ENCODE results near the gene C3orf33. TPM values are rescaled to one million over a fixed set of nuclear protein-coding genes. Genes with fewer than 3 reads are reported as not detected.
A peak's percentile ranks its signal among the peaks of the same experiment; 100 is the strongest.
"Not testable (repeated sequence)": the region's sequence is repeated elsewhere in the genome, so short reads cannot be mapped to it uniquely, and the experiment has no call there.

Gene C3orf33
- total and polyA plus RNA-seq, 2 of the 13 experiments (the other 11 are each of a cell fraction or from before 2014, with no cell fraction given), result 9.2 to 12.6 TPM

DNA sequence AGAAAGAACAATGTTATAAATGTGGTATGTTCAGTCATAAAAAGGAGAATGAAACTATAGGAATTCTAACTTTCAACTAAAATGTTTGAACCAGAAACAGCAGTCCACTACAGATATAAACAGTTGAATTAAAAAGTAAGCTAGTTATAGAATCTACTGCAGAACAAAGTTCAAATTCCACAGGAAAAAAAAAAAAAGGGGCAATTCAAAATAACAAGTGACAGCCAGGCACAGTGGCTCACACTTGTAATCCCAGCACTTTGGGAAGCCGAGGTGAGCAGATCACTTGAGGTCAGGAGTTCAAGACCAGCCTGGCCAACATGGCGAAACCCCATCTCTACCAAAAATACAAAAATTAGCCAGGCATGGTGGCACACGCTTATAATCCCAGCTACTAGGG lies 43.3 kb upstream of the C3orf33 start:
- 74% methylated on average over 3 of the region's 3 CpGs for WGBS (ENCODE audit: low lambda C conversion rate)
- peaks cover 55% of the 10 kb centered on the region for H3K79me2 ChIP-seq (ENCODE audit: insufficient read depth, low read length)
- H3K4me2 ChIP-seq (ENCODE audit: low read depth, low read length); H3K9me3 ChIP-seq (ENCODE audit: low read length); FAIRE-seq; H3K9ac ChIP-seq (ENCODE audit: insufficient read depth, low read depth, low read length); H2AFZ ChIP-seq (ENCODE audit: low read length); H3K4me3 ChIP-seq (replicated peaks in 1 of 3; ENCODE audit: insufficient read depth in 1 of 3, low read depth in 2 of 3, low read length in 3 of 3); intact Hi-C loops (cut with micrococcal nuclease; ENCODE audit: unreplicated experiment); CTCF ChIA-PET (ENCODE audit: low intra/inter-chr PET ratio, low total read pairs); H4K20me1 ChIP-seq (ENCODE audit: insufficient read depth, low read length); BruUV-seq (replicated peaks); DNase-seq (ENCODE audit: low spot score); ATAC-seq; H3K27ac ChIP-seq (ENCODE audit: extremely low read length, insufficient read depth, low read length); H3K27me3 ChIP-seq (ENCODE audit: control insufficient read depth in 1 of 2, insufficient read depth in 2 of 2, low read length in 2 of 2); H3K36me3 ChIP-seq (replicated peaks in 1 of 2; ENCODE audit: control insufficient read depth in 1 of 2, insufficient read depth in 2 of 2, low read length in 2 of 2); in situ Hi-C loops (cut with HindIII; ENCODE audit: extremely low pct_ligation_motif_present, low pct_unique_long_range_greater_than_20kb): not testable (repeated sequence)
- POLR2A ChIA-PET, result interaction anchor here (1.1 kb wide), 1 partner anchor 44 kb away, joined by 4 read pairs; no protein-coding TSS in a partner anchor
- H3K4me1 ChIP-seq (ENCODE audit: insufficient read depth, low read length), result peaks cover 48% of the 10 kb centered on the region
- TF ChIP-seq, protein P1, sequence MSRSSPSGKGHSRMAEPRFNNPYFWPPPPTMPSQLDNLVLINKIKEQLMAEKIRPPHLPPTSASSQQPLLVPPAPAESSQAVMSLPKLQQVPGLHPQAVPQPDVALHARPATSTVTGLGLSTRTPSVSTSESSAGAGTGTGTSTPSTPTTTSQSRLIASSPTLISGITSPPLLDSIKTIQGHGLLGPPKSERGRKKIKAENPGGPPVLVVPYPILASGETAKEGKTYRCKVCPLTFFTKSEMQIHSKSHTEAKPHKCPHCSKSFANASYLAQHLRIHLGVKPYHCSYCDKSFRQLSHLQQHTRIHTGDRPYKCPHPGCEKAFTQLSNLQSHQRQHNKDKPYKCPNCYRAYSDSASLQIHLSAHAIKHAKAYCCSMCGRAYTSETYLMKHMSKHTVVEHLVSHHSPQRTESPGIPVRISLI (CRISPR knock-in tag; IDR thresholded peaks at IDR 0.05; ENCODE audit: borderline replicate concordance), result peak; percentile 51; the same call in 1 of the 2 replicates

DNA sequence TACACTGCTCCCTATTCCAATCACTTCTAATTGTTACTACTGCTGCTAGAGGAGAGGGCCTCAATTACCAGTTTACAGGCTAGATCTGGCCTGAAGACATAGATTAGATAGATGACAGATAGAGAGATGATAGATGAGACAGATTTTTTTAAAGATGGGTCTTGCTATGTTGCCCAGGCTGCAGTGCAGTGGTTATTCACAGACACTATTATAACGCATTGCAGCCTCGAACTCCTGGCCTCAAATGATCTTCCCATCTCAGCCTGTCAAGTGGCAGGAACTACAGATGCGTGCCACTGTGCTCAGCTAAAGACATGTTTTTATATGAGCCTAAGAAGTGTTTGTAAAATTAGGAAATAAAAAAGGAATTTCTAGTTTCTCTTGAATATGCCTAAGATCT lies 41.9 kb upstream of the C3orf33 start:
- Histone ChIP-seq H3K36me3 (replicated peaks in 1 of 2; ENCODE audit: control insufficient read depth in 1 of 2, insufficient read depth in 2 of 2, low read length in 2 of 2) (no peaks in the 10 kb centered on the region; a peak in 2 of 5 replicates), H2AFZ (ENCODE audit: low read length) (no peak overlapping the region), H3K4me1 (ENCODE audit: insufficient read depth, low read length) (peaks cover 48% of the 10 kb centered on the region), H3K79me2 (ENCODE audit: insufficient read depth, low read length) (peaks cover 48% of the 10 kb centered on the region), H4K20me1 (ENCODE audit: insufficient read depth, low read length) (peaks cover 6% of the 10 kb centered on the region; the same call in 1 of the 2 replicates), H3K27me3 (ENCODE audit: control insufficient read depth in 1 of 2, insufficient read depth in 2 of 2, low read length in 2 of 2) (no peaks in the 10 kb centered on the region; a peak in 1 of 5 replicates), H3K9me3 (ENCODE audit: low read length) (no peaks in the 10 kb centered on the region), H3K4me2 (ENCODE audit: low read depth, low read length) (no peak overlapping the region; the same call in 1 of the 2 replicates), H3K27ac (ENCODE audit: extremely low read length, insufficient read depth, low read length) (no peak overlapping the region), H3K9ac (ENCODE audit: insufficient read depth, low read depth, low read length) (no peak overlapping the region), H3K4me3 (replicated peaks in 1 of 3; ENCODE audit: insufficient read depth in 1 of 3, low read depth in 2 of 3, low read length in 3 of 3) (no peak overlapping the region)
- no TSS peak for BruUV-seq (replicated peaks)
- no peak for ATAC-seq
- intact Hi-C loops (cut with micrococcal nuclease; ENCODE audit: unreplicated experiment) (no loop called here), in situ Hi-C loops (cut with HindIII; ENCODE audit: extremely low pct_ligation_motif_present, low pct_unique_long_range_greater_than_20kb) (no loop called here)
- CTCF ChIA-PET (ENCODE audit: low intra/inter-chr PET ratio, low total read pairs), result no interaction called here
- TF ChIP-seq ZNF121 (CRISPR knock-in tag; IDR thresholded peaks at IDR 0.05) (peak; percentile 92), ZNF235 (CRISPR knock-in tag; IDR thresholded peaks at IDR 0.05; ENCODE audit: borderline replicate concordance) (no peak)
- no peak for DNase-seq (ENCODE audit: low spot score)
- FAIRE-seq, result no peak
- POLR2A ChIA-PET, result no interaction called here
- 65% methylated on average over 3 of the region's 3 CpGs for WGBS (ENCODE audit: low lambda C conversion rate)

Measured in HepG2 (cell line).